ENCODE measurements around the gene CYP26A1.

The CYP26A1 gene

GRCh38 chr10:93088466-93088865 is 14.8 kb downstream of the CYP26A1 start:
- DNase-seq (ENCODE audit: low read depth), result no peak
- no peak for TF ChIP-seq CTCF (conservative IDR thresholded peaks at IDR 0.05; ENCODE audit: low read depth, low read length)
- no peak overlapping the region for H3K4me3 ChIP-seq (ENCODE audit: low read depth, low read length)

DNA sequence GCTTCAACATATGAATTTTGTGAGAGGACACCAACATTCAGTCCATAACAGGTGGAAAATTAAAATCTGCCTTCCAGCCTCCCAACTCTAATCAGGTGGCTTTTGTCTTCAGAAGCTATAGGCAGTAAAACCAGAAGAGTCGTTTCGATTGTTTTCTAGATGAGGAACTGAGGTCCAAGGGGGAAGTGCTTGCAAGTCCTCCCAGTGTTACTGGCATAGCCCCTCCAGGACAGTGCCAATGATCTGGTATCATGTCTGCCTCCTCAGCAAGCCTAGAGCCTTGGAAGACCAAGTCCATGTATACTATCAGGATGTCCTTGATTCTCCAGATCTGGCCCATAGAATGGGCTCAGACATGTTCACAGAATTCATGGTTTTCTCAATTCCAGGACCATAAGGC is 16.9 kb downstream of the CYP26A1 start:
- TF ChIP-seq CTCF (conservative IDR thresholded peaks at IDR 0.05; ENCODE audit: low read depth, low read length), result no peak
- no peak for DNase-seq (ENCODE audit: low read depth)
- H3K4me3 ChIP-seq (ENCODE audit: low read depth, low read length), result no peak overlapping the region

DNA sequence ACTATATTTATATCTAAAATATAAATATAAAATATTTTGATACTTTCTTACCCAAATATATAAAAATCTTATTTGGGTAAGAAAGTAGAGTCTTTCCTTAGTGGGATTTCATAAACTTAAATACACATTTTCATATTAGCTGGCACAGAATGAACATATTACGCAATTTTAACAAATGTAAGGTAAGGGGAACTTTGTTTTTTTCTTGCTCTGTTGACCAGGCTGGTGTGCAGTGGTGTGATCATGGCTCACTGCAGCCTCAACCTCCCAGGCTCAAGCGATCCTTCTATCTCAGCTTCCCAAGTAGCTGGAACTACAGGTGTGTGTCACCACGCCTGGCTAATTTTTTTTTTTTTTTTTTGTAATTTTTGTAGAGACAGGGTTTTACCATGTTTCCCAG is 18.3 kb downstream of the CYP26A1 start:
- no peak for TF ChIP-seq CTCF (conservative IDR thresholded peaks at IDR 0.05; ENCODE audit: low read depth, low read length)
- no peak overlapping the region for H3K4me3 ChIP-seq (ENCODE audit: low read depth, low read length)
- DNase-seq (ENCODE audit: low read depth), result no peak

DNA sequence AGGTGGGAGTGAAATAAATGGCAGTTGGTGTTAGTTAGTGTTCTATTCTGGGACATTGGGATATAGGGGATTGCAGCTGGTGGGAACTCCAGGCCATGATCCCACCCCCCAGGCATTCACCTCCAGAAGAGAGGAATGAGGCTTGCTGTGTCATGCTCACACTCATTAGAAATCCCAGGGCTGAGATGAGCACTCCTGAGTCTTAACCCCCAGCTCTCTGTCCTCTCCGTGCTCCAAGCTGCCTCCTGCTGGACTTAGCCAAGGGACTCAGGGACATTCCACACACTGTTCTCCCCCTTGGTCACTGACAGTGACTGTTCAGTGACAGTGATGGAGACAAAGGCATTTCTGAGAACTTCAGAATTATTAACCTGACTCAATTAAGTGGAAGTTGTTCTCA is 21.5 kb downstream of the CYP26A1 start:
- DNase-seq (ENCODE audit: low read depth), result no peak
- H3K4me3 ChIP-seq (ENCODE audit: low read depth, low read length), result no peak overlapping the region
- TF ChIP-seq CTCF (conservative IDR thresholded peaks at IDR 0.05; ENCODE audit: low read depth, low read length), result no peak

GRCh38 chr10:93096901-93097300 is 23.2 kb downstream of the CYP26A1 start:
- DNase-seq (ENCODE audit: low read depth), result no peak
- no peak for TF ChIP-seq CTCF (conservative IDR thresholded peaks at IDR 0.05; ENCODE audit: low read depth, low read length)
- no peak overlapping the region for H3K4me3 ChIP-seq (ENCODE audit: low read depth, low read length)

GRCh38 chr10:93097386-93097785 is 23.7 kb downstream of the CYP26A1 start:
- H3K4me3 ChIP-seq (ENCODE audit: low read depth, low read length), result no peak overlapping the region
- TF ChIP-seq CTCF (conservative IDR thresholded peaks at IDR 0.05; ENCODE audit: low read depth, low read length), result no peak
- DNase-seq (ENCODE audit: low read depth), result no peak

GRCh38 chr10:93098816-93099215 is 25.1 kb downstream of the CYP26A1 start:
- no peak for DNase-seq (ENCODE audit: low read depth)
- H3K4me3 ChIP-seq (ENCODE audit: low read depth, low read length), result no peak overlapping the region
- no peak for TF ChIP-seq CTCF (conservative IDR thresholded peaks at IDR 0.05; ENCODE audit: low read depth, low read length)

All from choroid plexus epithelial cell (primary cell).